K562 (cell line): ENCODE results near the gene RAMACL. TPM values are rescaled to one million over a fixed set of nuclear protein-coding genes. Genes with fewer than 3 reads are reported as not detected.

ENCODE experiments used
- ATAC-seq: fragments of 200-7000 bp; cut with Tn5 transposase; 3 replicates; pipeline ENCODE4 v1.9.1; 2020; ENCODE audit warnings: moderate library complexity
- BruUV-seq: library from RNA; stranded (reverse); fragments of 400-500 nt; replicated peaks from 2 replicates; lab custom pipeline; 2021; lab: Mats Ljungman, UMichigan
- CTCF ChIA-PET: fragments of 300-600 bp; formaldehyde crosslinking; extraction: SDS; loops from one replicate; lab custom pipeline; 2021; ENCODE audit warnings: low intra/inter-chr PET ratio; lab: Yijun Ruan, JAX
- POLR2A ChIA-PET: fragments of 300-600, 350-650 bp; sonication (Branson Sonifier 250); formaldehyde crosslinking; extraction: SDS; loops from one replicate; lab custom pipeline; 2021; ENCODE audit warnings: antibody characterized with exemption, inconsistent platforms; lab: Yijun Ruan, JAX
- DNase-seq, 4 experiments: peaks; one replicate each; pipeline versions ENCODE4 v3.0.0 to v3.0.0-alpha.2; 2011 to 2018; ENCODE audit warnings: low spot score in 3 of 4, mixed read lengths in 3 of 4; ENCODE audit errors: extremely low read depth in 1 of 4
- FAIRE-seq: peaks from 2 replicates; lab custom pipeline; 2011; peaks lifted over from hg19 to GRCh38; lab: Jason Lieb, UNC
- H2AFZ ChIP-seq: 2 replicates; pipeline ENCODE4 v1.6.0; 2011; ENCODE audit warnings: low read depth, low read length, control low read depth, inconsistent platforms
- H3K27ac ChIP-seq: fragments of 200-600 bp; 3 replicates; pipeline ENCODE4 v1.8.0; 2011; ENCODE audit warnings: low read depth, mild to moderate bottlenecking, control low read depth, inconsistent platforms, low read length, moderate library complexity, mixed read lengths; ENCODE audit errors: extremely low read depth
- H3K27me3 ChIP-seq, 2 experiments: fragments of 300-600 bp in 1 of 2; 2 replicates in 1 of 2; 3 replicates in 1 of 2; pipeline versions ENCODE4 v1.6.0 to v1.8.0; 2011; ENCODE audit warnings: inconsistent platforms in 2 of 2, low read length in 2 of 2, mild to moderate bottlenecking in 1 of 2, mixed read lengths in 1 of 2, moderate library complexity in 1 of 2; ENCODE audit not compliant: control insufficient read depth in 2 of 2, insufficient read depth in 2 of 2
- H3K36me3 ChIP-seq: fragments of 300-600 bp; 3 replicates; pipeline ENCODE4 v1.8.0; 2011; ENCODE audit warnings: mild to moderate bottlenecking, low read length, inconsistent platforms; ENCODE audit not compliant: control insufficient read depth, insufficient read depth
- H3K4me1 ChIP-seq, 2 experiments: fragments of 200-600 bp in 1 of 2; replicated peaks in 1 of 2; 2 replicates in 1 of 2; 3 replicates in 1 of 2; pipeline versions ENCODE4 v1.5.1 to v1.8.0; 2011; ENCODE audit warnings: inconsistent platforms in 2 of 2, low read length in 2 of 2, mild to moderate bottlenecking in 1 of 2, mixed read lengths in 1 of 2, moderate library complexity in 1 of 2; ENCODE audit not compliant: control insufficient read depth in 2 of 2, insufficient read depth in 2 of 2
- H3K4me2 ChIP-seq: 2 replicates; pipeline ENCODE4 v1.6.1; 2011; ENCODE audit warnings: low read length, control low read depth, inconsistent platforms, mixed read lengths; ENCODE audit not compliant: insufficient read depth
- H3K4me3 ChIP-seq: fragments of 200-600 bp; sonication (generic), shearing (Covaris generic); 2 replicates; pipeline ENCODE4 v1.5.1; 2016; ENCODE audit warnings: control low read depth, inconsistent platforms
- H3K79me2 ChIP-seq: fragments of 200-600 bp; 3 replicates; pipeline ENCODE4 v1.8.0; 2011; ENCODE audit warnings: low read length, inconsistent platforms; ENCODE audit not compliant: control insufficient read depth, insufficient read depth
- H3K9ac ChIP-seq, 2 experiments: 2 replicates each; pipeline versions ENCODE4 v1.6.0 to v1.6.1; 2011; ENCODE audit warnings: low read depth in 2 of 2, low read length in 2 of 2, control low read depth in 1 of 2, inconsistent platforms in 1 of 2, mild to moderate bottlenecking in 1 of 2, mixed read lengths in 1 of 2; ENCODE audit not compliant: insufficient read depth in 1 of 2
- H3K9me1 ChIP-seq: one replicate; pipeline ENCODE4 v1.6.0; 2011; ENCODE audit warnings: inconsistent platforms, mild to moderate bottlenecking, low read length, moderate library complexity; ENCODE audit not compliant: control insufficient read depth, insufficient read depth
- H3K9me3 ChIP-seq: replicated peaks from 2 replicates; pipeline ENCODE4 v1.5.1; 2011; ENCODE audit warnings: low read depth, low read length, inconsistent platforms; ENCODE audit not compliant: control insufficient read depth, insufficient read depth
- H4K20me1 ChIP-seq: replicated peaks from 2 replicates; pipeline ENCODE4 v1.6.1; 2011; ENCODE audit warnings: low read length, inconsistent platforms, mixed read lengths; ENCODE audit not compliant: control insufficient read depth, insufficient read depth
- DIDO1 ChIP-seq: fragments of 450-650 bp; IDR thresholded peaks from 2 replicates; pipeline ENCODE4 v1.6.1; 2016; ENCODE audit warnings: low read depth, missing biosample characterization, missing genetic modification characterization
- HIVEP1 ChIP-seq: fragments of 250-450 bp; sonication (Bioruptor Pico); IDR thresholded peaks from 2 replicates; pipeline ENCODE4 v1.4.0; 2020; ENCODE audit warnings: mild to moderate bottlenecking
- MBD2 ChIP-seq: sonication (generic); IDR thresholded peaks from 2 replicates; pipeline ENCODE4 v1.6.1; 2016; ENCODE audit warnings: low read depth, borderline replicate concordance
- MCM5 ChIP-seq: fragments of 450-650 bp; IDR thresholded peaks from 2 replicates; pipeline ENCODE4 v1.6.1; 2016; ENCODE audit warnings: low read depth
- MLLT1 ChIP-seq, 2 experiments: fragments of 450-650 bp; IDR thresholded peaks; 2 replicates each; pipeline ENCODE4 v1.6.1; 2016
- POLR3A ChIP-seq: IDR thresholded peaks from 2 replicates; pipeline ENCODE4 v1.6.1; 2011; ENCODE audit warnings: borderline replicate concordance, mild to moderate bottlenecking, moderate library complexity; ENCODE audit not compliant: insufficient read length, insufficient read depth; ENCODE audit errors: extremely low read depth
- PURB ChIP-seq: sonication (generic); formaldehyde crosslinking; IDR thresholded peaks from 2 replicates; pipeline ENCODE4 v1.9.0; 2021; ENCODE audit warnings: low read depth, mild to moderate bottlenecking, missing genetic modification reagents
- SFPQ ChIP-seq: fragments of 200-400 bp; formaldehyde crosslinking; IDR thresholded peaks from 2 replicates; pipeline ENCODE4 v1.6.1; 2017; ENCODE audit warnings: mild to moderate bottlenecking, low read depth, low read length, moderate library complexity
- SP1 ChIP-seq: sonication (generic); formaldehyde crosslinking; IDR thresholded peaks from 2 replicates; pipeline ENCODE4 v1.8.1; 2022; ENCODE audit warnings: mild to moderate bottlenecking, missing genetic modification reagents
- TAL1 ChIP-seq: fragments of 450-650 bp; IDR thresholded peaks from 2 replicates; pipeline ENCODE4 v1.6.1; 2016; ENCODE audit warnings: mild to moderate bottlenecking
- ZFP36 ChIP-seq: fragments of 150-350 bp; IDR thresholded peaks from 2 replicates; pipeline ENCODE4 v1.6.1; 2018; ENCODE audit warnings: low read length, low read depth; ENCODE audit not compliant: partially characterized antibody
- ZNF316 ChIP-seq: fragments of 450-650 bp; IDR thresholded peaks from 2 replicates; pipeline ENCODE4 v1.6.1; 2016
- ZNF830 ChIP-seq: fragments of 250-450 bp; sonication (Bioruptor Pico); IDR thresholded peaks from 2 replicates; pipeline ENCODE4 v1.5.0; 2021; ENCODE audit warnings: mild to moderate bottlenecking
- WGBS: fragments of 100-300 bp; shearing (Covaris generic); methylation state at CpG from one replicate; pipeline ENCODE4 v1.1.6; 2016; ENCODE audit warnings: low coverage, mixed read lengths; ENCODE audit not compliant: insufficient coverage; ENCODE audit errors: missing lambda C conversion rate; 5-methylcytosine and 5-hydroxymethylcytosine counted together
- in situ Hi-C: fragments of 300-500 bp; cut with MboI; formaldehyde crosslinking; loops from 4 replicates; pipeline ENCODE4 v1.15.0; 2018; ENCODE audit warnings: inconsistent platforms, mixed read lengths
- intact Hi-C: fragments of 100-400 bp; cut with micrococcal nuclease; formaldehyde crosslinking; loops from 2 replicates; pipeline ENCODE4 v1.14.2; 2022
- polyA plus RNA-seq, 8 experiments: library from polyadenylated mRNA; depleted of rRNA in 4 of 8; stranded (reverse) in 5 of 8; unstranded in 3 of 8; fragments of >200 nt; fragmentation: Nextera tagmentation in 2 of 8; fragmentation: Illumina TruSeq in 1 of 8; extraction: Ambion mirVana in 2 of 8; extraction: Trizol in 1 of 8; gene quantifications; 2 replicates each; pipeline versions ENCODE4 v1.2.1 to v1.2.3, GENCODE V29; 2011 to 2014; ENCODE audit warnings: inconsistent platforms in 1 of 8, missing spikeins in 1 of 8
- total RNA-seq, 7 experiments: library from RNA; depleted of rRNA in 6 of 7; stranded (reverse); fragments of >200 nt in 6 of 7; fragmentation: Illumina TruSeq in 2 of 7; extraction: Trizol in 2 of 7; gene quantifications; 2 replicates each; pipeline versions ENCODE4 v1.2.1 to v1.2.3, GENCODE V29; 2011 to 2021; ENCODE audit warnings: low replicate concordance in 1 of 7

Gene RAMACL
- total and polyA plus RNA-seq, 9 of the 15 experiments (the other 6 are each of a cell fraction or from before 2014, with no cell fraction given), result 0.11 to 1.7 (median 0.41) TPM; not detected in 1

- Histone ChIP-seq H3K9me3 (no peaks in the 10 kb centered on the region), H3K27ac (no peak overlapping the region), H3K79me2 (no peaks in the 10 kb centered on the region), H2AFZ (no peak overlapping the region), H3K4me2 (no peak overlapping the region), H3K9me1 (no peaks in the 10 kb centered on the region), H3K4me3 (no peak overlapping the region), H3K27me3 (peaks cover 13 to 25% of the 10 kb centered on the region in 2 experiments; a peak in 3 of 5 replicates), H3K9ac (no peak overlapping the region), H3K4me1 (no peaks in the 10 kb centered on the region), H4K20me1 (peaks cover 3% of the 10 kb centered on the region; the same call in 1 of the 2 replicates), H3K36me3 (no peaks in the 10 kb centered on the region)
- ChIA-PET CTCF (no interaction called here), POLR2A (interaction anchor here (0.9 to 2.3 kb wide), 2 partner anchors 11 to 27 kb away, joined by 3 to 11 read pairs; no protein-coding TSS in a partner anchor)
- in situ Hi-C loops (no loop called here), intact Hi-C loops (no loop called here)
- DNase-seq (no peak), FAIRE-seq (no peak), ATAC-seq (no peak)
- no TSS peak for BruUV-seq
- TF ChIP-seq ZNF316, result peak; percentile 6; the same call in 1 of the 2 replicates
- no peak for TF ChIP-seq POLR3A
- WGBS, result under 1% methylated on average over 12 of the region's 12 CpGs
These were observed 1.5 kb downstream of the RAMACL start for GRCh38 chr6:166584853-166585429.

- no peaks in the 10 kb centered on the region for H3K9me3 ChIP-seq
- no peaks in the 10 kb centered on the region for H3K9me1 ChIP-seq
- H2AFZ ChIP-seq, result no peak overlapping the region
- H3K36me3 ChIP-seq, result no peaks in the 10 kb centered on the region
- no peak for DNase-seq
- CTCF ChIA-PET, result no interaction called here
- no peak overlapping the region for H3K9ac ChIP-seq
- no peaks in the 10 kb centered on the region for H3K4me1 ChIP-seq
- H4K20me1 ChIP-seq, result peaks cover 3% of the 10 kb centered on the region; the same call in 1 of the 2 replicates
- intact Hi-C loops (no loop called here), in situ Hi-C loops (no loop called here)
- no peaks in the 10 kb centered on the region for H3K79me2 ChIP-seq
- no peak overlapping the region for H3K4me3 ChIP-seq
- H3K27me3 ChIP-seq, result peaks cover 6 to 28% of the 10 kb centered on the region in 2 experiments; a peak in 2 of 5 replicates
- WGBS, result 0% methylated on average over 3 of the region's 3 CpGs
- no peak overlapping the region for H3K4me2 ChIP-seq
- H3K27ac ChIP-seq, result no peak overlapping the region
- FAIRE-seq, result no peak
- no TSS peak for BruUV-seq
- POLR2A ChIA-PET, result interaction anchor here (0.6 to 2.3 kb wide), 3 partner anchors 10 to 465 kb away, joined by 3 to 11 read pairs (median 3); no protein-coding TSS in a partner anchor
- ATAC-seq, result no peak
- TF ChIP-seq MBD2 (no peak), TAL1 (no peak), PURB (no peak), HIVEP1 (no peak), SFPQ (no peak), ZFP36 (no peak), MCM5 (no peak), MLLT1 (IDR thresholded peaks at IDR 0.05) (no peak), DIDO1 (tag) (no peak), ZNF830 (CRISPR knock-in tag) (no peak), SP1 (CRISPR knock-in tag) (no peak)
These were observed 2.3 kb downstream of the RAMACL start for GRCh38 chr6:166584155-166584554.
